ENCODE data around the gene H2BK1.
A peak's percentile ranks its signal among the peaks of the same experiment; 100 is the strongest.

The H2BK1 gene

DNA sequence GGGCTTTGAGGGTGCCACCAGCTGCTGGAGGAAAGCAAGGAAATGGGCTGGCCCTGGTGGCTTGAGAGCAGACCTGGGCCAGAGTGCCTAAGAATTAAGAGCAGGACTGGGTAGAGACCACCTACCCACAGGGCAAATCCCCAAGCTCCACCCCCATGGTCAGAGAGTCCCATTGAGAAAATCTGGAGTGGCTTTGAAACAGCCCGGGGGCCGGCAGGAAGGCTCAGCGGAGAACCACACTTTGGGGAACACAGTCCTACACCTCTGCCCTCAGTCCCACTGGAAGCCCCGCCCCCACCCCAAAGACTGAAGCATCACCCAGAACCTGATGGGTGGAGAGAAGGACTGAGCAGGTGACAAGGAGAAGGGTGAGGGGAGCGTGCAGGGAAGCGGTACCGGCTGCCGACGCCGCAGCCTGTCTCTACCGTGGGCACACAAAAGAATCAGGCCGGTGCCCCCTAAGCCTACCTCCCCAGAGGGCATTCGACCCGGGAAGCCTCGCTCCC is 34.6 kb upstream of the H2BK1 start:
- DNase-seq = no peak

DNA sequence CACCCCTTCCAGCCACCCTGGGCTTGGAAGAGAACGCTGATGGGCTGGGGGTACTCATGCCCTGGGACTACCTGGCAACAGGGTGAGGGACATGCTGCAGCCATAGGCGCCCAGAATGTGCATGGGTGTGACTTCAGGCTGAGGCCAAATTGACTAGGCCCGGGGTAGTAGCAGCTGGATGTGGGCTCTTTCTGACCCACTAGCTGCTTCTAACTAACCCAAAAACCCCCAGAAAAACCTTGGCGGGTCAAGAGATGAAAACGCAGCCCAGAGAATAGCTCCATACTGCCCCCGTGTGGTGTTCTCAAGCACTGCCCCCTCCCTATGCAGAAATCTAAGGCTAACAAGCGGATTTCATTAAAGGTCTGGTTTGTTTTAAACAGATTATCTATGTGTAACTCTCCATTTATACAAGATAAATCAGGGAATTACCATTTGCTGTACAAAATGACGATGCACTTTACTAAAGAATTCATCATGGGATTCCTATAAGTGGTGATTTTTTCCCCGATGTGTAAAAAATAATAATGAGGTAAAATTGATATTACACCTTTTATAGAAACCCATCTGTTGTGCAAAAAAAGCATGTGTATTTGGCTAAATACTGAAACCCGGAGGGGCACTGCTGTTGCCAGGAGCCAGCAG is 34.0 kb upstream of the H2BK1 start:
- DNase-seq = peak; percentile 48

DNA sequence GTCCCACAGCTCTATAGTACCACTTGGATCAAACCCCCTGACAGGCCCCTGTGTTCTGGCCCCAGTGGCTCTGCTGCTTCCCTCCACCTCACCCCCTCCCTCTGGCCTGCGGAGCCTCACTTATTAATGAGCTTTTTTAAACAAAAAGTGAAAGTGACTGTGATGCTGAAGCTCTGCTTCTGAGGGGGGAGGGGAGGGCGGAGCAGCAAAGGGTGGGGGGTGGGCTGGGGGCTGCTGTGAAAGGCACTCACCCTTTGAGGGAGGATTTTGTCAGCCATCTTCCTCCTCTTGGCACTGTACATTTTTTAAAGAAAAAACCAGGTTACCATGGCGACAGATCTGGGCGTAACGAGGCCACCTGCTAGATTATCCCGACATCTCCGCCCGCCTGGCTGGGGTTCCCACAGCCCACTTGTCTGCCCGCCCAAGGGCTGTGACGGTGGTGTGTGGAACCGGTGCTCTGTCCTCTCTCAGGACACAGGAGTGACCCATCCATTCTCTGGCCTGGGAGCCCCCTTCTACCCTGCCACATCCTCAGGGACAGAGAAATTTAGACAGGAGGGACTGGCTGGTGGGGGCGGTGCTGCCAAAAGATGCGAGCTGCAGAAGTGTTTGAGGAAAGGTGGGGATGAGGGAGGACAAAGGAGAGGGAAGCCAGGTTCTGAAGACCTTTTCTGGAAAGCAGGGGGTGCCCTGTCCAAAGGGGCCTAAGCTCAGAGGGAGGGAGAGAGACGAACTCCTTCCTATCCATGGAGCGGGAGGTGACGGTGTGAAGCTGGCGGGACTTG is 33.3 kb upstream of the H2BK1 start:
- no peak for DNase-seq

DNA sequence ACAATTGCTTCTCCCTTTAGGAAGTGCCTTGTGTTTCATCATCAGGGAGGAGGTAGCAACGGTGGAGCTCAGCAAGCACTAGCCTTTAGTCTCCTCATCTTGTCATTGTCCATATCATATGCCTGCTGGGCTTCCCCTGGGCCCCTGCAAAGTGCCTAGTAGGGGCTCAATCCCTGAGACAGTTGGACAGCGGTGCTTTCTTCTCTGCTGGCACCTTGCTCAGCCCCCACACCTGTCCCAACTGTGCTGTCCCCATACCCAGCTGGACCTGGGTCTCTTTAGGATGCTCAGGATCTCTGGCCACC is 32.7 kb upstream of the H2BK1 start:
- no peak for DNase-seq

DNA sequence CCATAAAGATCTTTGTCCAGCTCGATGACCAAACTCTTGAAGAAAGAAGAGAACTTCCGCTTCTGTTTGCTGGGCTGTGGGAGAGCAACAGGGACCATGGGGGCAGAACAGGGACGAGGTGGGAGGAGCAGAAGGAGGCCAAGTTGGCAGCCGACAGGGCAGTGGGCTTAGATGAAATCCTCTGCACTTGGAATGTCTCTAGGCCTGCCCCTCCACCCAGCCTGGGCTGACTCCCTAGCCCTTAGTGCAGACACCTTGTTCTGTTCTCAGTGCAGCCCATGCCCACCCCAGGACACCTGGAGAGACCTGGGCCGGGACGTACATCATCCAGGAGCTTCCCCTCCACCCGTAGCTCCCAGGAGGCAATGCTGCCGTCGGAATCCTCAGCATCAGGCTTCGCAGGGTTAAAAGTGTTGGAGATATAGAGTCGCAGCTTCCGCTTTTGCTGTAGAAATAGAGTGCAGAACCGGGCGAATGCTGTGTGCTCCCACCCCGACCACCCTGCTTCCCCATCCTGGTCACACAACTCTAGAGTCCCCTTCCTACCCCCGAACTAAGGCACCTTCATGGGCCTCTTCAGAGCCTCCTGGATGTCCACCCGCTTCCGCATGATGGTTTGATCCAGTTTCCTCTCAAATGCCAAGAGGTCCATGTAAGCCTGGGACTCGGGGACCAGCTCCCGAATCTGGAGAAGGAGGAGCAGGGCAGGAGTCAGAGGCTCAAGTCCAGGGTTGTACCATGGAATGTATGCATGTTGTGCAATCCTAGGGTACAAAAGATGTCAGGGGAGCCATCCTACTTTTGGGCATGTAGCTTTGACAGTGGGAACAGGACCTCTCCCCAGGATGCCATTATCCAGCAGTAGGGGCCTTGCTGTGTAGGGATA is 32.1 kb upstream of the H2BK1 start:
- no peak for DNase-seq

DNA sequence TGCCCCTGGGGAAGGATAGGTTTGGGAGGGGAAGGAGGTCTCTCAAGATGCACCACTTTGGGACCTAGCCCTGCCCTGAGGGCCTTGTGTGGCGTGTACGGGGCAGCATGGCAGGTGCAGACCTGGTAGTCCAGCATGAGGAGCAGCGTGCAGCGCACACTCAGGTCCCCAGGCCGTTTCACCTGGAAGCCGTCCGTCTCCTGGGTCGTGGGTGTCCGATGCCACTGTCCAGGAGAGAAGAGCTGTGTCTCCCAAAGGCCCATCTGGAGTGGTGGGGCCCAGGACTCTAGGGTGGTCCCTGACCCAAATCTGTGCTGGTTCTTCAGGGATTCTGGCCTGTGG is 31.4 kb upstream of the H2BK1 start:
- no peak for DNase-seq

DNA sequence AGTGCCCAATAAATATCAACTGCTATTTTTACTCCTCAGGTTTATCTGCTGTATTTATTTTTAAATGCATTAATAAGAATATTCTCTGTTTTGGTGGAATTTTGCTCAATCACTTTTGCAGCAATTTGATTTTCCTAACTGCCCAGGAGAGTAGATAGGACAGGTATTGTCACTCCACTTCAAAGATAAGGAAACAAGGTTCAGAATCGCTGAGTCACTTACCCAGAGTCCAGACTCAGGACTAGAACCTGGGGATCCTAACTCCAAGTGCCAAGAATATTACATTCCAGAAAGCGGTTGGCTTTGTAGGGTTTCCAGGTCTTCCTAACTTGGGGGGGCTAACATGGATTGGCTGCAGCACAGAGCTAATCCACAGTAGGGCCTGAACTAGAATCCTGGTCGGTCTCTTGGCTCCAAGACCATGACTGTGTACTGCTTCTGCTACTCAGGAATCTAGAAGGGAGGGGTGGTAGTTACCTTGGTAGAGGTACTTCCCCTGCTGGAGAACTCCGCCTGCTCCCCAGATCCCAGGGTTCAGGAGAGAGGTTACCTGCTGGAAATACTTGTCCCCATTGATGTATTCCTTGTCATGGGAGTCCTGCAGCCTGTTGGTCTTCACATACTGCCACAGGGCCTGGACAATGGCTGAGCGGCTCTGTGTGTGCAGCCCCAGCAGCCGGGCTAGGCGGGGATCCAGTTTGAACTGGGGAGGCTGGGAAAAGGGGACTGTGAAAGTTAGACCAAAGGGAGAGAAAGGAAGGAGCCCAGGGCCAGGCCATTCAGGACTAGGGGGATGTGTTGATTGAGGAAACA is 30.9 kb upstream of the H2BK1 start:
- no peak for DNase-seq

DNA sequence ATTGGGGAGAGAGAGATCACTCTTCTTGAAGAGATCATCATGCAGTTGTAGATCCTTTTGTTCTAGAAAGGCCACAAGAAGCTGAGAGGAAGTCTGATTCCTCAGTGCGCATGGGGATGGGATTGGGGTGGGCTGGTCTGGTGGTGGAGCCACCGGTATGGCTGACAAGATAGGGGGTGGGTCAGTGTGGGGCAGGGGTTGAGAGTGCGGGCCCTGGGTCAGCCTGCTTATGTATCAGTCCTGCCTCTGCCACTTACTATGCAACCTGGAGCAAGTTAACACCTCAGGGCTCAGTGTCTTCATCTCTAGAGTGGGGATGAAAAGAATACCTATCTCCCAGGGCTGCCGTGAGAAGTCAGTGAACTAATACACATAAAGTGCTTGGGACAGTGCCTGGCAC is 30.2 kb upstream of the H2BK1 start:
- no peak for DNase-seq

DNA sequence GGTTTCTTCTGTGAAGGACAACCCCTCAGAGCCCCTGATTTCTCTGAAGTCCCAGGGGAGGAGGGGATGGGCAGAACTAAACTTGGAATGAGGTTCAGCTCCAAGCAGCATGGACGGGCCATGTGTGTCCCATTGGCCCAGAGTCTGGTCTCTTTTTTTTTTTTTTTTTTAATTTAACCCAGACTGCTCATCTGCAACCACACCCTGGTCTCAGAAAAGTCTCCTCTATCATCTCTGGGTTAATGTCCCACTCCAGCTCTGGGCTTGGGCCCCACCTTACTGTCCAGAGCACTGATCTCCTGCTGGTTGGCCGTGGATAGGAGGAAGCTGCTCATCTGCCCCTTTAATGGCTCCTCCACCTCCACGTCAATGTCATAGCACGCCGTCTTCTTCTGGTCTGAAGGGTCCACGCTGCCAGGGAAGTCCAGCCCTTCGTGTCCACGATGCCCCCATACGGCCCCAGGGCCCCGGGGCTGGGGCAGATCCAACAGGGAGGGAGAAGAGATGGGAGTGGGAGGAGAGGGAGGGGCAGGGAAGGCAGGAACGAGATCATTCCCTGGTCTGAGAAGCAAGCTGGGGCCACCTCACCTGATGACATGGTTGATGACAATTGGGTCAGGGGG is 29.7 kb upstream of the H2BK1 start:
- DNase-seq = no peak

DNA sequence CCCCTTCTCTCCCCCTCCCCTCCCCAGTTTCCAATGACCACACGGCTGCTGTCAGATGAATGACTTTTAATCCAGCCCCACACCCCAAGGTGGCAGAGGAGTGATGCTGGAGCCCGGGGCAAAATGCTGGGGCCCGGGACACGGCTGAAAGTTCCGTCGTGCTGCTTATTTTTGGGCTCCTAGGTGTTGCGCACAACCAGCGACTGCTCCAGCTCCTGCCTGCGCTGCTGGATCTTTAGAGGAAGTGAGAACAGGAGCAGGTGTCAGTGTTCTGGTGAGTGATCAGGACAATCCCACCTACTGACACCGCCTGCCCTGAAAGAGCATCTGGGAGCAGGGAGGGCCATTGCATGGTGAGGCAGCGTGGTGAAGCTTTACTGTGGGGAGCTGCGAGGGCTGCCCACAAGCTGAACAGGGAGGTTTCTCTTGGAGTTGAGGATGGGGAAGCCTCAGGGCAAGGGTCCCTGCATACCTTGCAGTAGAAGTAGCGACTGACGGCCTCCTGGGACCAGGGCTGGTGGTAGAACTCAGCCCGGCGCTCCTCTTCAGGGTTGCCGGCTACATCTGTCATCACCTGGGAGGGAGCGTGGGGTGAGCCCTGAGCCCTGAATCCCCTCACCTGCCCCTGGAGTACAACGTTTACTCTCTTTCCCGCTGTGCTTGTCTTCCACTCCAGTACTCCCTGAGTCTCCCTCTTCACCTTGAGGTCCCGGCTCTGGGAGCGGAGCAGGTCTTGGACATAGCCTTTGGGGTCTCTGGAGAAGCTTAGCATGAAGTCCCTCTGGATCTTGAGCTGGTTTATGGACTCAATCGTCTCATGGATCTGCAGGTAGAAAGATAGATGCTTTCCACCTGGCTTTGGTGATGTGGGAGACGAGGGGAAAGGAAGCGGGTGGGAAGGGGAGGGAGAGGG is 28.9 kb upstream of the H2BK1 start:
- DNase-seq = no peak

DNA sequence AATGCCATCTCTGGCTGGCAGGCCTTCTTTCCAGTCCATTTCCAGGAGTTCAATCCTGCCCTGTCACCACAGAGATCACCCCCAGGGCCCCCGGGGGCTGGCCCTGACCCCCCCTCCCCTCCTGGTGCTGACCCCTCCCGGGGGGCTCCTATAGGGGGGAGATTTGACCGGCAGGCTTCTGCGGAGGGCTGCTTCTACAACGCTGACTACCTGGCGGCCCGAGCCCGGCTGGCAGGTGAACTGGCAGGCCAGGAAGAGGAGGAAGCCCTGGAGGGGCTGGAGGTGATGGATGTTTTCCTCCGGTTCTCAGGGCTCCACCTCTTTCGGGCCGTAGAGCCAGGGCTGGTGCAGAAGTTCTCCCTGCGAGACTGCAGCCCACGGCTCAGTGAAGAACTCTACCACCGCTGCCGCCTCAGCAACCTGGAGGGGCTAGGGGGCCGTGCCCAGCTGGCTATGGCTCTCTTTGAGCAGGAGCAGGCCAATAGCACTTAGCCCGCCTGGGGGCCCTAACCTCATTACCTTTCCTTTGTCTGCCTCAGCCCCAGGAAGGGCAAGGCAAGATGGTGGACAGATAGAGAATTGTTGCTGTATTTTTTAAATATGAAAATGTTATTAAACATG is 28.0 kb upstream of the H2BK1 start:
- DNase-seq = no peak

DNA sequence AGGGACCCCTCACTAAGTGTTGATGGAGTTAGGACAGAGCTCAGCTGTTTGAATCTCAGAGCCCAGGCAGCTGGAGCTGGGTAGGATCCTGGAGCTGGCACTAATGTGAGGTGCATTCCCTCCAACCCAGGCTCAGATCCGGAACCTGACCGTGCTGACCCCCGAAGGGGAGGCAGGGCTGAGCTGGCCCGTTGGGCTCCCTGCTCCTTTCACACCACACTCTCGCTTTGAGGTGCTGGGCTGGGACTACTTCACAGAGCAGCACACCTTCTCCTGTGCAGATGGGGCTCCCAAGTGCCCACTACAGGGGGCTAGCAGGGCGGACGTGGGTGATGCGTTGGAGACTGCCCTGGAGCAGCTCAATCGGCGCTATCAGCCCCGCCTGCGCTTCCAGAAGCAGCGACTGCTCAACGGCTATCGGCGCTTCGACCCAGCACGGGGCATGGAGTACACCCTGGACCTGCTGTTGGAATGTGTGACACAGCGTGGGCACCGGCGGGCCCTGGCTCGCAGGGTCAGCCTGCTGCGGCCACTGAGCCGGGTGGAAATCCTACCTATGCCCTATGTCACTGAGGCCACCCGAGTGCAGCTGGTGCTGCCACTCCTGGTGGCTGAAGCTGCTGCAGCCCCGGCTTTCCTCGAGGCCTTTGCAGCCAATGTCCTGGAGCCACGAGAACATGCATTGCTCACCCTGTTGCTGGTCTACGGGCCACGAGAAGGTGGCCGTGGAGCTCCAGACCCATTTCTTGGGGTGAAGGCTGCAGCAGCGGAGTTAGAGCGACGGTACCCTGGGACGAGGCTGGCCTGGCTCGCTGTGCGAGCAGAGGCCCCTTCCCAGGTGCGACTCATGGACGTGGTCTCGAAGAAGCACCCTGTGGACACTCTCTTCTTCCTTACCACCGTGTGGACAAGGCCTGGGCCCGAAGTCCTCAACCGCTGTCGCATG is 27.2 kb upstream of the H2BK1 start:
- no peak for DNase-seq

DNA sequence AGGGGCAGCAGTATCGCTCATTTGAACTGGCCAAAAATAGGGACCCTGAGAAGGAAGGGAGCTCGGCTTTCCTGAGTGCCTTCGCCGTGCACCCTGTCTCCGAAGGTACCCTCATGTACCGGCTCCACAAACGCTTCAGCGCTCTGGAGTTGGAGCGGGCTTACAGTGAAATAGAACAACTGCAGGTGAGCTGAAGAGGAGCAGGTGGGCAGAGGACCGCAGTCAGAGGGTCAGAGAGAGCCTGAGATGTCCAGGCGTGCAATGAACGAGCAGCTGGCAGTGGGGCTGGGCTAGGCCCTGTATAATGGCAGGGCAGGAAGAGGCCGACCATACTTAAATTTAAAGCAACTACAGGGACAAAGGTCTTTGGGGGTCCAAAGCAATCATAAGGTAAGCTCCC is 26.1 kb upstream of the H2BK1 start:
- no peak for DNase-seq

DNA sequence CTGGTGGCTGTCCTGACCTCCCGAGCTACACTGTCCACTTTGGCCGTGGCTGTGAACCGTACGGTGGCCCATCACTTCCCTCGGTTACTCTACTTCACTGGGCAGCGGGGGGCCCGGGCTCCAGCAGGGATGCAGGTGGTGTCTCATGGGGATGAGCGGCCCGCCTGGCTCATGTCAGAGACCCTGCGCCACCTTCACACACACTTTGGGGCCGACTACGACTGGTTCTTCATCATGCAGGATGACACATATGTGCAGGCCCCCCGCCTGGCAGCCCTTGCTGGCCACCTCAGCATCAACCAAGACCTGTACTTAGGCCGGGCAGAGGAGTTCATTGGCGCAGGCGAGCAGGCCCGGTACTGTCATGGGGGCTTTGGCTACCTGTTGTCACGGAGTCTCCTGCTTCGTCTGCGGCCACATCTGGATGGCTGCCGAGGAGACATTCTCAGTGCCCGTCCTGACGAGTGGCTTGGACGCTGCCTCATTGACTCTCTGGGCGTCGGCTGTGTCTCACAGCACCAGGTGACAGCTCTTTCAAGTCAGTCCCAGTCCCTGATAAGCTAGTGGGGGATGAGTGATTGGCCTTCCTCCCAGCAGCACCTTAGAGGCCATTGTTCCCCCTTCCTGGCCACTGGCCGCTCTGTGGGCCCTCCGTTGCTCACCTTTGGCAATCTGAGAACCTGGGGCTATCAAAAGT is 25.0 kb upstream of the H2BK1 start:
- no peak for DNase-seq

DNA sequence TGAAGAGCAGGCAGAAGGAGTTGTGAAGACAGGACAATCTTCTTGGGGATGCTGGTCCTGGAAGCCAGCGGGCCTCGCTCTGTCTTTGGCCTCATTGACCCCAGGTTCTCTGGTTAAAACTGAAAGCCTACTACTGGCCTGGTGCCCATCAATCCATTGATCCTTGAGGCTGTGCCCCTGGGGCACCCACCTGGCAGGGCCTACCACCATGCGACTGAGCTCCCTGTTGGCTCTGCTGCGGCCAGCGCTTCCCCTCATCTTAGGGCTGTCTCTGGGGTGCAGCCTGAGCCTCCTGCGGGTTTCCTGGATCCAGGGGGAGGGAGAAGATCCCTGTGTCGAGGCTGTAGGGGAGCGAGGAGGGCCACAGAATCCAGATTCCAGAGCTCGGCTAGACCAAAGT is 23.5 kb upstream of the H2BK1 start:
- no peak for DNase-seq

DNA sequence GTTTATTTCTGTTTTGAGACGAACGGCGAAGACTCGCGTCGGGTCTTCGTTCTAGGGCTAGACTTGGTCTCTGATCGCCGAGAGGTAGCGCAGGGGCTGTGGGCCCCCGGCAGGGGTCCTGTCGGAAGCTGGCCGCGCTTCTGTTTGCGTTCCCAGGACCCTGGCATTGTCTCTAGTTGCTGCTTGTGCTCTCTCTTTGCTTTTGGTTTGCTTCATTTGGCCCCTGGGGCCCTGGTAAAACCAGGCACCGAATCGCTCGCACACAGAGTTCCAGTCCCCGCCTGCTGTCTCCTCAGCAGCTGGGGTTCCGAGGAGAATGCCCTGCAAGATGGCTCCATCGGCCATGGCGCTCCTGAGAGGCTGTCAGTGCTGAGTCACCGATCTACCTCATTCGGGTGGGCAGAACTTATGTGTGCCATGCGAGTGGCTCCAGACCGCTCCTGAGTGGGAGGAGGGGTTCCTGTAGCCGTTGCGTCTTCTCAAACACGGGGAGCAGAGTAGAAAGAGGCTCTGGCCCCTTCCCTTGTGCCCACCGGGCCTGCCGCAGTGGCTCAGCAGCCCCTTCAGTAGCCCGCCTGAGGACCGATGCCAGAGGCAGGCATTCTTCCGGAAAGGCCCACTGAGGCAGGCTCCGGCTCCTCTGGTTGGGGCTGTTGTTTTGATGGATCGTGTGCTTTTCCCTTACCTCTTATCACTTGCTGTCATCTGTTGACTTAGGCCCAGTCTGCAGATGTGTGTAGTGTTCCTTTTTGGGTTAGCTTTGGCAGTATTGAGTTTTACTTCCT is 22.8 kb upstream of the H2BK1 start:
- peak; percentile 68 for DNase-seq

DNA sequence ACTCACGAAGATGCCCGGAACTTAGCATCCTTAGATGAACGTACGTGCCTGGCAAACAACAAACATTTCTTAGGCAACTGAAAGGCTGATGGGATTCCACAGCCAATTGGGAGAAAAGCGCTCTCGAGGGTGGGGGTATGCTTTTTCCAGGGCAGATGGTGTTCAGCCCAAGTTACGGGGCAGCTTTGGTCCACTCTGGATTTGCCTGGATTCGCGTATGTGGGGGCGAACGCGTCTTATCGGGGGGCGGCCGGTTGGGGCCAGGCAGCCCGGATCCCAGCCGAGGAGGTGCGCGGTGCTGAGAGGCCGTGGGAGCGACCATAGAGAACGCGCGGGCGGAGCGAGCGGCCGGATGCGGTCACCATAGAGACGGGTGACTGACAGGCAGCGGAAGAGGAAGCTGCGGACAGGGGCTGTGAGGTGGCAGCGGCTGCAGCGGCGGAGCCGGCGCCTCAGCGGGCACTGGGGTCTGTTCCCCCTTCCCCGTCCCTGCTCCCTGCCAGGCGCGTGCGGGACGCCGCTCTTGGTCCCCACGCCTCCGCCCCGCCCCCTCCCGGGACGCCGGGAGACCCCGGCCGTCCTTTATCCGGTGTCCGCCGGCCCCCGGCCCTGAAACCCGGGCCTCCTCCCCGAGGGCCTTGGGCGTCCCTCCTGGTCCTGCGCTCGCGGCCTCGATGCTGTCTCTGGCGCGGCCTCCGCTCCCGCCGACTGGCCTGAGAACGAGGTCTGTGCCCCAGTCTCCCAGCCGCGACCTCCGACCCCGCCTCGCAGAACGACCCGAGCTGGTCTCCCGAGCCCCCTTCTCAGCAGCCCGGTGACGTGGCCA is 22.0 kb upstream of the H2BK1 start, which contains the start of gene CHPF2:
CHPF2 (plus strand) TSS at position 393 of the 826 bp plus-strand sequence. CDS start 1,529 bp downstream, outside the sequence.
- peak; percentile 83 for DNase-seq

All from activated T-cell treated with anti-CD3 and anti-CD28 coated beads for 4 hours (primary cell).